Kidney (tissue), 14 donors: Measurements from ENCODE around the gene CHPF. TPM values are rescaled to one million over a fixed set of nuclear protein-coding genes. Genes with fewer than 3 reads are reported as not detected.

ENCODE experiments used
- DNase-seq, 5 donors: peaks; one replicate each; pipeline ENCODE4 v3.0.0-alpha.2; 2013 to 2020
- FAIRE-seq: peaks from 2 replicates; lab custom pipeline; 2012; peaks lifted over from hg19 to GRCh38; lab: Jason Lieb, UNC
- H3K27ac ChIP-seq, 2 donors: one replicate each; pipeline ENCODE4 v1.7.0; 2013; ENCODE audit warnings: low read depth in 2 of 2, low read length in 2 of 2, inconsistent platforms in 1 of 2
- H3K27me3 ChIP-seq: one replicate; pipeline ENCODE4 v1.7.1; 2013; ENCODE audit warnings: low read length, inconsistent platforms; ENCODE audit not compliant: control insufficient read depth, insufficient read depth
- H3K36me3 ChIP-seq, 3 donors: one replicate each; pipeline versions ENCODE4 v1.7.0 to v1.7.1; 2013; ENCODE audit warnings: low read length in 3 of 3, control low read depth in 1 of 3, inconsistent platforms in 1 of 3; ENCODE audit not compliant: insufficient read depth in 3 of 3, control insufficient read depth in 2 of 3
- H3K4me1 ChIP-seq, 3 donors: one replicate each; pipeline versions ENCODE4 v1.7.0 to v1.7.1; 2013; ENCODE audit warnings: low read length in 3 of 3, inconsistent platforms in 1 of 3, low read depth in 1 of 3; ENCODE audit not compliant: control insufficient read depth in 2 of 3, insufficient read depth in 2 of 3
- H3K4me3 ChIP-seq, 3 donors: one replicate each; pipeline versions ENCODE4 v1.7.0 to v1.8.1; 2013; ENCODE audit warnings: low read length in 3 of 3, control low read depth in 1 of 3, inconsistent platforms in 1 of 3
- H3K9ac ChIP-seq, 3 donors: one replicate each; pipeline versions ENCODE4 v1.7.0 to v1.7.1; 2013; ENCODE audit warnings: low read length in 3 of 3, control low read depth in 1 of 3, inconsistent platforms in 1 of 3
- H3K9me3 ChIP-seq, 3 donors: one replicate each; pipeline versions ENCODE4 v1.7.0 to v1.7.1; 2013; ENCODE audit warnings: low read length in 3 of 3, control low read depth in 1 of 3, inconsistent platforms in 1 of 3; ENCODE audit not compliant: control insufficient read depth in 2 of 3, insufficient read depth in 1 of 3
- CTCF ChIP-seq: IDR thresholded peaks from 3 replicates; pipeline ENCODE4 v1.5.1; 2012; ENCODE audit warnings: mild to moderate bottlenecking, moderate library complexity, borderline replicate concordance; ENCODE audit not compliant: insufficient read depth; ENCODE audit errors: extremely low read depth
- intact Hi-C: fragments of 100-400 bp; cut with DNase I; formaldehyde crosslinking; loops from one replicate; pipeline ENCODE4 v1.11.1; 2022
- polyA plus RNA-seq: library from polyadenylated mRNA; stranded (reverse); fragments of 350-450 nt; fragmentation: Illumina TruSeq; extraction: RNeasy Lipid Tissue Mini Kit (QIAGEN cat#74804); gene quantifications from one replicate; pipeline ENCODE4 v1.2.3, GENCODE V29; 2014; ENCODE audit warnings: low read depth, low replicate concordance; ENCODE audit not compliant: insufficient read depth
- total RNA-seq: library from RNA; stranded (reverse); fragmentation: NEBNext Ultra II Directional; extraction: Animal tissue kit (Norgen Biotek cat#: 25700); gene quantifications from one replicate; pipeline ENCODE4 v1.2.1, GENCODE V29; 2021
- donor health status: control.
- donor health status: control.
- donor health status: control.
- donor health status: control.
- donor health status: control.
- donor health status: DM: yes; HTN: yes; CAD: no.
- donor health status: Normal renal cell carcinoma (clear cell type).

The CHPF gene
- total and polyA plus RNA-seq, 2 donors from 2014 or later: 57.3 to 59.5 TPM

DNA sequence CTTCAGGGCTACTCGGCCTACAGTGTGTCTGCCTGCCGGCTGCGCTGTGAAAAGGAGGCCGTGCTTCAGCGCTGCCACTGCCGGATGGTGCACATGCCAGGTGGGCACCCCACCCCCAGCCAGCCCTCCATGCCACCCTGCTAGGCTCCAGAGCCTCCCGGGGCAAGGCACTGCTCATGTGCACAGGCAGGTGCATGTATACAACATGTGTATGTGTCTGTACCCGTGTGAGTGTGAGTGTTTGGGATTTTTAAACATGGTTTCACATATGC is 11.3 kb downstream of the CHPF start:
- Histone ChIP-seq H3K27me3 (peaks cover 6% of the 10 kb centered on the region), H3K4me1 (no peaks in the 10 kb centered on the region), H3K27ac (no peak overlapping the region), H3K9ac (no peak overlapping the region), H3K4me3 (no peak overlapping the region), H3K9me3 (no peaks in the 10 kb centered on the region), H3K36me3 (no peaks in the 10 kb centered on the region)
- DNase-seq (no peak), FAIRE-seq (no peak)
- intact Hi-C loops: loop anchor here (10.0 kb wide), 1 partner anchor 128 kb away; no protein-coding TSS in a partner anchor
- no peak for TF ChIP-seq CTCF

- intact Hi-C loops: loop anchor here (10.0 kb wide), 1 partner anchor 127 kb away; no protein-coding TSS in a partner anchor
- Histone ChIP-seq H3K27ac (no peak overlapping the region), H3K4me3 (no peak overlapping the region), H3K4me1 (no peaks in the 10 kb centered on the region), H3K9me3 (no peaks in the 10 kb centered on the region), H3K36me3 (no peaks in the 10 kb centered on the region), H3K9ac (no peak overlapping the region), H3K27me3 (peaks cover 6% of the 10 kb centered on the region)
- no peak for DNase-seq
- no peak for FAIRE-seq
- TF ChIP-seq CTCF: no peak
These were observed 11.8 kb downstream of the CHPF start for GRCh38 chr2:219531639-219532377.

- no peak overlapping the region for H3K27ac ChIP-seq
- FAIRE-seq: no peak
- peak; percentile 91 to 95 (median 93) for DNase-seq
- H3K4me3 ChIP-seq: no peak overlapping the region
- peak; percentile 99 for TF ChIP-seq CTCF
- H3K27me3 ChIP-seq: peaks cover 6% of the 10 kb centered on the region
- H3K4me1 ChIP-seq: no peaks in the 10 kb centered on the region
- intact Hi-C loops: loop anchor here (10.0 kb wide), 1 partner anchor 126 kb away; no protein-coding TSS in a partner anchor
- H3K9me3 ChIP-seq: no peaks in the 10 kb centered on the region
- no peak overlapping the region for H3K9ac ChIP-seq
- no peaks in the 10 kb centered on the region for H3K36me3 ChIP-seq
These were observed 13.3 kb downstream of the CHPF start for GRCh38 chr2:219530048-219530963.
